HG02763 (cell line): Measurements from ENCODE around the gene UTP20.

Source experiments
- ATAC-seq: cut with Tn5 transposase; IDR thresholded peaks from one replicate; pipeline ENCODE4 v1.9.1; 2021; ENCODE audit warnings: mild to moderate bottlenecking, moderate library complexity; ENCODE audit not compliant: unreplicated experiment

The UTP20 gene

GRCh38 chr12:101424620-101425019 is 144.7 kb downstream of the UTP20 start:
- ATAC-seq = no peak

DNA sequence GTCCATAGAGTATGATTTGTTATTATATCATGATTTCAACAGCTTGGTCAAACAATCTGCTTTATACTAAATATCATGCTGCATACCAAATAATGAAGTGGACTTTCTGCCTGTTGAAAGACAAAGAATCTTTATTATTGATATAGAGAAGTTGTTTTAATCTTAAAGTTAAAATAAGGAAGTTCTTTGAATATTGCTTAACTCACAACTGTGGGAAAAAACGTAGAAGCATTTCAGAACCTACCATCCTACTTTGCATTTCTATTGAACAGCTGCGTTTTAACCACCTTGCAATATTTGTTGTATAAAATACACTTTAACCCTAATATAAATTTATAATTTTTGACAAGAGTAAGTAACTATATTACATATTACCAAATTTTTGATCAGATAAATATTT is 150.6 kb downstream of the UTP20 start:
- ATAC-seq = no peak

DNA sequence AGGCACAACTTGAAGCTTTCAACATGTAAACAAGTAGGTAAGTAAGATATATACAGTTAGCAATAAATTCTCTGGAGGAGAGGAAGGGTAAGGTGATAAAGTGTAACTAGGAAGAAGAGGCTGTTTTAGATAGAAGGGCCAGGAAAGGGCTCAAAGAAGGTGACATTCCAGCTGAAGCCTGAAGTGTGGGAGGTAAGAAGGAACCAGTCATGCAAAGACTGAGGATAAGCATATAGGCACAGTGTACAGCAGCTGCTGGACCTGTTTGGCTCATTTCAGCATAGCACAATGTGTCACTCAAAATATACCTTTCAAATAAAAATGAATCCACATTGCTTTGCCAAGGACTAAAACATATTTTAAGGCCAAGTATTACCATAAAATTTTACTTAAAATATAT is 156.2 kb downstream of the UTP20 start:
- ATAC-seq = no peak
